Stimulated activated CD8-positive, alpha-beta memory T cell treated with anti-CD3 and anti-CD28 coated beads, Interleukin-15, amount 100 ng/mL, for 24 hours (primary cell): ENCODE measurements around the gene ZFX.
A peak's percentile ranks its signal among the peaks of the same experiment; 100 is the strongest.
"Not testable (repeated sequence)": the region's sequence is repeated elsewhere in the genome, so short reads cannot be mapped to it uniquely, and the experiment has no call there.

ENCODE experiments used
- DNase-seq: peaks from one replicate; pipeline ENCODE4 v3.0.0-alpha.2; 2020; ENCODE audit warnings: low read depth

The ZFX gene

GRCh38 chrX:24149351-24150050 is at the start of gene ZFX:
Gene ZFX (plus strand): TSS chrX:24149729. CDS start chrX:24172743, 23,014 bp downstream.
- peak; percentile 17 for DNase-seq

- no peak for DNase-seq
Measured at GRCh38 chrX:24100713-24101112, 48.8 kb upstream of the ZFX start.

GRCh38 chrX:24110069-24110468 is 39.5 kb upstream of the ZFX start:
- DNase-seq, result no peak

GRCh38 chrX:24113181-24113580 is 36.3 kb upstream of the ZFX start:
- DNase-seq, result no peak

- no peak for DNase-seq
Measured at GRCh38 chrX:24117258-24117657, 32.3 kb upstream of the ZFX start.

- DNase-seq, result no peak
Measured at GRCh38 chrX:24124244-24124799, 25.2 kb upstream of the ZFX start.

- DNase-seq, result no peak
Measured at GRCh38 chrX:24125028-24125612, 24.4 kb upstream of the ZFX start.

GRCh38 chrX:24131476-24131875 is 18.1 kb upstream of the ZFX start:
- DNase-seq, result no peak

GRCh38 chrX:24133312-24133711 is 16.2 kb upstream of the ZFX start:
- DNase-seq, result no peak

- not testable (repeated sequence) for DNase-seq
Measured at GRCh38 chrX:24135768-24136167, 13.8 kb upstream of the ZFX start.

GRCh38 chrX:24137192-24137591 is 12.3 kb upstream of the ZFX start:
- no peak for DNase-seq

GRCh38 chrX:24143982-24144381 is 5.5 kb upstream of the ZFX start:
- DNase-seq, result not testable (repeated sequence)

GRCh38 chrX:24144528-24144927 is 5.0 kb upstream of the ZFX start:
- no peak for DNase-seq

GRCh38 chrX:24145303-24146186 is 4.0 kb upstream of the ZFX start:
- DNase-seq, result no peak

GRCh38 chrX:24146283-24146949 is 3.1 kb upstream of the ZFX start:
- DNase-seq, result no peak

- no peak for DNase-seq
Measured at GRCh38 chrX:24147165-24147564, 2.4 kb upstream of the ZFX start.

GRCh38 chrX:24148121-24148520 is 1.4 kb upstream of the ZFX start:
- DNase-seq, result no peak

GRCh38 chrX:24148535-24149350 is 786 bp upstream of the ZFX start:
- peak; percentile 1 for DNase-seq

GRCh38 chrX:24150051-24150790 is 692 bp downstream of the ZFX start:
- peak; percentile 37 for DNase-seq

GRCh38 chrX:24150898-24151297 is 1.4 kb downstream of the ZFX start:
- DNase-seq, result no peak
